ELF-1 (cell line): ENCODE data around the gene MUTYH.

Experiments
- DNase-seq: peaks from one replicate; pipeline ENCODE4 v3.0.0-alpha.2; 2016; ENCODE audit warnings: low read depth, low spot score

MUTYH gene

DNA sequence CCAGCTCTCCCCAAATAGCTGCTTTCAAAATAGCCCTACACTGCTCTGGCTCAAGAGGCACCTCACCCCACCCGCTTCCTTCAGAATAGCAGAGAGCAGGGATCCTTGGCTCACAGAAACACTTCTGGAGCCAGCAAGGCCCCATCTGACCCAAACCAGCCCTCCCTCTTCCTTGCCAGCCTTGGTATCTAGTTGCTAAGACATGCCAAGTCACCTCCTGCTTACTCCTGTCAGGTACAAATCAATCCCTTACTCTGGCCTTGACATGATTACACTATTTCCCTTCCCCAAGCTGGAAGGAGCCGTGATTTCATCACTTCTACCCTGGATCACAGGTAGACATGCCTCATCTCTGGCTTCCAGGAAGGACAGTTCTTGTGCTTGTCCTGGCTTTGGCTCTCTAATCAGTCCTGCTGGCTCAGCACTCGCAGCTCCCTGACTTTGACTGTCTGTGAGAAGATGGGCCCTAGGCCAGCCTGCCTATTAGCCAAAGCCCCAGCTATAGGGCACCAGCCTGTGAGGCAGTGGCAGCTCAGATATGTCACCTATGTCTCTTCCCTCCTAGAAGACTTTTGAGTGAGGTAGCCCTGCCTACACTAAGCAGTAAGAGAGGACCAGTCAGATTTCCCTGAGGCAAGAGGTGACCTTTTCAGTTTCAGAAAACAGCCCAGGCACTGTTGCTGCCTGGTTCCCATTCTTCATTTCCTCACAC, 8.9 kb upstream of the MUTYH start:
- peak; percentile 58 for DNase-seq

DNA sequence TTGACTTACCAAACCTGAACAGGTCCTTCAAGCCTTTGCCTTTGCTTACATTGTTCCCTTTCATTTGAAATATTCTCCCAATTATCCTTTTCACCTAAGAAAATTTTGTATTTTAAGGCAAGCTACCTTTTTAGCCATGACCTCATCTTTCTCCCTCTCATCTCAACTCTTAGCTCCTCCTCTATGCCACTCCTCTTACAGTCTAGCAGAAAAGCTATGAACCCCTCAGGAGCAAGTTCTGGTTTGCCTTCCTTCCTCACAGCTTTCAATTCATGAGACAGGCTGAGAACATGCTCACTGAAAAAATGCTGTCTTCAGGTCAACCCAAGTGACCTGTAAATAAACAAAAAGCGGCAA, 8.3 kb upstream of the MUTYH start:
- DNase-seq = no peak

DNA sequence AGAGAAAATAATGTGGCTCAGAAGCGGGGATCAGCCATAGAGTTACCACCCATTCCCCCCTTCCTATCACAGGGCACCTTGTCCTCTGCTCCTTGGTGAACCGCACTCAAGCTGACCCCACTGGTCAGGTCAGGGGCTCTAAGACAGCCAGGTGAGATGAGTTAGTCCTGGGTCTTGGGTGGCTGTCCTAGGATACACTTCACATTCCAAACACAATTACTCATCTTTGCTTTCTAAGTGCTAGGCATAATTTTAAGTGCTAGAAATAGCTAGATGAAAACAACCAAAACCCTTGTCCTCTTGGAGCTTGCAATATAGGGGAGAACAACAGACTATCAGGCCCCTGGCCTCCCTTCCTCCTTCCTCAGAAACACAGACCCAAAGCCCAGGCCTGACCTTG, 7.8 kb upstream of the MUTYH start:
- no peak for DNase-seq

DNA sequence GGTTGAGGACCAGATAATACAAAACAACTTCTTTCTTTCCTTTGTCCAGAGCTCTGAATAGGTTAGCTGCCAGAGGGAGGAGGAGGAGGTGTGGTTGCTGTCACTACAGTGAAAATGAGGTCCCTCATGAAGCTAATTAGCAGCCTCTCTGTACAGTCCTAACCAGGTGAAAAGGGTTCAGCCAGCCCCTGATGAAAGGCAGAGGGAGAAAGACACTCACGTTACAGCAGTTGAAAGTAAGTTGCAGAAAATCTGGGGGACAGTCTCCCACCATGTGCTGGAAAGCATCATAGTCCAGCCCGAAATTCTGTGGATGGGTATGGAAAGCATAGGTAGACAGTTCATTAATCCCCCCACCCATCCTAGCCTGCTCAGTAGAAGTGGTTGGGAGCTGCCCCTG, 6.2 kb upstream of the MUTYH start:
- no peak for DNase-seq

DNA sequence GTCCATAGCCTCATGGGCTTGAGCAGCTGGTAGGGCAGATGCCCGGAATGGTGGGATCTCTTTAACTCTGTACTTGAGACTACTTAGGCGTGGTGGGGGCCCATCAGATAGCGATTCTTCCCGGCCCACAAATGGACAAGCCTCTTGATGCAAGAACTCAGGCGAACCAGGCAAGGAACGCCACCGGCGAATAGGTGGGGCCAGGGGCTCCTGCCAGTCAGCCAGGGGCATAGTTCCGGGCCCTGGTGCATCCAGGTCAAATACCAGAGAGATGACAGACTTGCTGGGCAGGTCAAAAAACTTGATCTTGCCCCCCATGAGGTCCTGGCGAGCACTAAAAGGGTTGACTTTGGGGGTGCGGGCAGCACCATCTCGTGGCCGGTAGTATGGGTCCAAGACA, 4.8 kb upstream of the MUTYH start:
- no peak for DNase-seq

DNA sequence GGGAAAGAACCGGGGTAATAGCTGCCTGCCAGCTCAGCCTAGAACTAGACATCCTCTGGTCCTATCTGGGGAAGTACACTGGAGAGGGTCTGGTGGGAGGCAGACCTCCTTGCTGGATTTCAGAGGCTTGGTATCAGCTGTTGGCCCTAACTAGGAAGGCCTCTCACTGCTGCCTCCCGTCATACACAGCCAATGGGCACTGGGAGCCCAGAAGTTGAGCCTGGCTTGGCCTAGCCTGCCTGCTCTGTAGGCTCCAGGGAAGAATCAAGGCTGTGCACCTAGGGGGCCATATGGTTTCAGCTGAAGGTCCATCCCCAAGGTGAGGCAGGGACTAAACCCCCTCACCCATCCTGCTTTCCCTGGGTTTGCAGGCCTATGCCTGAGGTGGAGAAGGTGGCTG, 4.3 kb upstream of the MUTYH start:
- DNase-seq = no peak

DNA sequence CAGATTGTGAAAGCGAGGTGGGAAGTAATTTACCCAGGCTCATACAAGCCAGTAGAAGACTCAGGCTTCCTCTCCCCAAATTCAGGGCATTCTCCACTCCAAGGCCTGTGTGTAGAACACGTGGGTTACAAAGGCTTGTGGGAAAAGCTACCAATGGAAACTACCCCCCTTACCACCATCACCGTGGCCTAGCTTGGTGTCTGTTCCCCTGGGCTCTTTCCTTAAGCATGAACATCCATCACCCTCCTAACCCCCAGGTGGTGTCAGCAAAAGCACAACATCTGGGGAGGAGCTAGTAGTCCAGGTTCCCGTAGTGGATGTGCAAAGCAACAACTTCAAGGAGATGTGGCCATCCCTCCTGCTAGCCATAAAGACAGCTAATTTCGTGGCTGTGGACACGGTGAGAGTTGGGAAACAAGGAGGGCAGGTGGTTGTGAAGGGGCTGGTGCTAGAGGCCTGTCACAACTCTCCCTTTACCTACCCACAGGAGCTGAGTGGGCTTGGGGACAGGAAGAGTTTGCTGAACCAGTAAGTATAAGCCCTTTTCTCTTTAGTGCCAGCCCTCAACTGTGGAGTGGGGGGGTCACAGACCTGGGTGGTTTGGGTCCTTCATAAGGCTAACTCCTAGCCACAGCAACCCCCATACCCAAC, 701 bp upstream of the MUTYH start:
- no peak for DNase-seq

DNA sequence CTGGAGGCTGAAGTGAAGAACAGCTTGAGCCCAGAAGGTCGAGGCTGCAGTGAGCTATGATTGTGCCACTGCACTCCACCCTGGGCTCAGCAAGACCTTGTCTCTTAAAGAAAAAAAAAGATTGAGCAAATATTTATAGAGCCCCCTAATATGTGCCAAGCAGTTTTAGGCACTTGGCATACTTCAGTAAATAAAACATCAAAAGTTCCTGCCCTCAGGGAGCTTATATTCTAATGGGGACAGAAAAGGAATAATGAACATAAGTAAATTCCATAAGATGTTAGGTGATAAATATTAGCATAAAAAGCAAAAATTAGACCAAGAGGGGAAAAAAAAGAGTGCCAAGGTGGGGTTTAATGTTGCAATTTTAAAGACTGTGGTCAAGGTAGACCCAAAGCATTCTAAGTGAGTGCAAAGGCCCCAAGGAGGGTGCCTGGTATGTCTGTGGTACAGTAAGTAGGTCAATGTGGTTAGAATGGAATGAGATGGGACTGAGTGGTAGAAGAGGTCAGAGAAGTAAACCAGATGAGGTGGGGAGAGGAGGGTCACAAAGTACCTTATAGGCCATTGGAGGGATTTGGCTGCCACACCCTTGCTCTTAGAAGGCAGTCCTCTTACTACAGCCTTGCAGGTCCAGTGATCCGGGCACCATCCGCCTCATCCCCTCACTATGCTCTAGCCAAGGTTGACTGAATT, 2.5 kb downstream of the MUTYH start:
- DNase-seq = no peak

DNA sequence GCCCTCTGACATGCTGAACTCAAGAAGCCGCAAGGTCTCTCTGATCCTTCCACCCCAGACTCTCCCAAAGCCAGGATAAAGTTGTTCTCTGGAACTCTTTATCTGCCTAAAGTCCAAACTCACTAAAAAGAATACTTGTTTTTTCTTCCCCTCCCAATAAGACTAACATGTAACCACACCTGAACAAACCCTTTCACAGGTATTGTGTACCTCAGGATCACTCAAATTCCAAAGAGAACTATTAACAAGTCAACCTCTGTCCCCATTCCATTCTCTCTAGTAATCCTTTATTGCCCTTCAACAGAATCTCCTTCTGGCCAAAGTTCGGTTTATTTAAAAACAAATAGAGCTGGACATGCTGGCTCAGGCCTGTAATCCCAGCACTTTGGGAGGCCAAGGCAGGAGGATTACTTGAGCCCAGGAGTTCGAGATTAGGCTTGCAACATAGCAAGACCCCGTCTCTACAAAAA, 4.3 kb downstream of the MUTYH start:
- DNase-seq = peak; percentile 44

DNA sequence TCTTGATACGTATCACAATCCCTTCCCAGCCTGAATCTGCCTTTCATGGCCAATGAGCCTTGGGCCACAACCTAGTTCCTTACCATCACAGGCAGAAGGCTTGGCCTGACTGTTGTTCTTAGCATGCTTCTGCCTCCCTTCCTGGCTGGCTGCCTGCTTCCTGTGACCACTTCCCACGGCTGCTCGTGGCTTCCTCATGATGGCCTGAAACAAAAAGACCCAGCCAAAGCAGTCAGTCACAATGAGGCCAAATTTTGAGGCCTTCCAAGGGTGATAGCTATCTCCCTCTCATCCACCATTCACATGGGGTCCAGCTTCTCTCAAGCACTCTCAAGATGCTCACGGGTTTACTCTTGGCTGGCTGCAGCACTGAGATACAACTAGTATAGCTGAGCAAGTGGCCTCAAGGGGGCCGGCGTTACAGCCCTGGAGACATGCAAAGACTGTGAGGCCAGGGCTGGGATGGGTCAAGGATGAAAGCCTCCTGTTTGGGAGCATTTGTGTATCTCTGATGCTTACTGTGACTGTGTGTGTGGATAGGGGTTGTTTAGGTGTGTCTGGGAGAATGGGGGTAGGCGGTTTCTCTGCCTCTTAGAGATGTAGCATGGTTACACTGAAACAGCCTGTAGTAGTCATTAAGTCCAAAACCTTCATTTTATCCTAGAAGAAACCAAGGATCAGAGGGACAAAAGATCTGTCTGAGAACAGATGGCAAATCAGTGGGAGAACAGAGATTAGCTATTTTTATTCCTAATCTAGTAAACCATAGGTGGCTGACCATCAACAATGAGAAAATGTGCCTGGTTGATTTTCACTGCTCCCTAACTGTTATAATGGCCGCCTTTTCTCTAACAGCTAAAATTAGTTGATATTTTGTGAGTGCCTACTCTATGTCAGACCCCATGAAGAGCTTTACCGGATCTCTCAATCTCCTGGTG, 5.7 kb downstream of the MUTYH start:
- DNase-seq = peak; percentile 62

DNA sequence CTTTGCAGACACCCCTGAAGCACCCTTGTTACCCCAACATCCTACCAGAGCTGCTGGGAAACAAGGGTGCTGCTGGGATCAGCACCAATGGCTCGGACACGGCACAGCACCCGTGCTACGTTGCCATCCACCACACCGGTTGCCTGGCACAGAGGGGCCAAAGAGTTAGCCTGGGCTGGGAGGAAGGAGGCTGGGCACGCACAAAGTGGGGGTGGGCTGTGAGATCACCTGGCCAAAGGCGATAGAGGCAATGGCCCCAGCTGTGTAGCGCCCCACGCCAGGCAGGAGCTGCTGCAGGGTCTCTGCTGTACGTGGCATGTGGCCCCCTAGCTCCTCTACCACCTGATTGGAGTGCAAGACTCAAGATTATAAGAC, 7.9 kb downstream of the MUTYH start:
- no peak for DNase-seq

DNA sequence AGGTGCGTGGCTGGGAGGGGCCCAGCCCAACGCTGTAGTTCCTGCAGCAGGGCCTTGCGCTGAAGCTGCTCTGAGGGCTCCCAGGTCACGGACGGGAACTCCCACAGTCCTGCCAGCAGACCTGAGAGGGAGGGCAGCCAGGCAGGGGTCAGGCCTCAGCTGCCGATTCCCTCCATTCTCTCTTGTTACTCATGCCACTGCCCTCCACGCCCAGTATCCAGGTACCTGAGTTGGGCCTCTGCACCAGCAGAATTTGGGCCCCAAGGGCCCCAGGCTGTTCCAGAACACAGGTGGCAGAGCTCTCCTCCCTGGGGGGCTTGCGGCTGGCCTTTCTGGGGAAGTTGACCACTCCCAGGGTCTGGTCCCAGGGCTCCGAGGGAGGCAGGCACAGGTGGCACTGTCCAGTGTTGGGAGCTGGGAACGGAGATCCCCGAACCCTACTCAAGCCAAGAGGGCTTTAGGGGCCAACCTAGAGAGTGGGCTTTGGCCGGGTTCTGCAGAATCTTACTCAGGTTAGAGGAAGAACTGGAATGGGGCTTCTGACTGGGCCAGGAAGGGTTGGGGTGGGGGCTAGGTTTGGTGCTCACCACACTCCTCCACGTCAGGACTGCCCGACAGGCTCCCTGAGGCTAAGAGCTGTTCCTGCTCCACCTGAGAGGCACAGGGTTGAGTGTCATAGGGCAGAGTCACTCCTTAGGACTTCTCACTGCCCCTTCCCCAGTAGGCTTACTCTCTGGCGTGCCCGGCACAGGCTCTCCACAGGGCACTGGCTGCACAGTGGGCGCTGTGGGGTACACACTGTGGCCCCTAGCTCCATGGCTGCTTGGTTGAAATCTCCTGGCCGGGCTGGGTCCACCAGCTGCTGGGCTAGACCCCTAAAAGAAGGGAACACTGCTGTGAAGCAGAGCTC, 8.5 kb downstream of the MUTYH start:
- DNase-seq = no peak

DNA sequence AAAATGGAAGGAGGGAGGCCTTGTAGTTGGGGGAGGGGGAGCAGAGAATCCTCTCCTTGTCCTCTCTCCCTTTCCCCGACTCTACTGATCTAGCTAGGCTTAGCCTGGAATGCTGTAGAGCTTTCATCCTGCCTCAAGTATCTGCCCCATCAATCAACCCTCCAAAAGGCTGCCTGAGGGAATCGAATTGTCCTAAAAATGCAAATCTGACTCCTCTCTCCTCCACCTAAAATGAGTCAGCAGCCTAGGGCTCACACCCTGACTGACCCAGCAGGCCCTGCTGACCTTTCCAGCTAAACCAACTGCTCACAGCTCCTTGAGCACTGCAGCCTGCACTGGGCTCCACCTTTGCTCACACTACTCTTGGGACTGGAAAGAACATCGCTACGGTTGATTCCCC, 10.8 kb downstream of the MUTYH start:
- DNase-seq = peak; percentile 99

DNA sequence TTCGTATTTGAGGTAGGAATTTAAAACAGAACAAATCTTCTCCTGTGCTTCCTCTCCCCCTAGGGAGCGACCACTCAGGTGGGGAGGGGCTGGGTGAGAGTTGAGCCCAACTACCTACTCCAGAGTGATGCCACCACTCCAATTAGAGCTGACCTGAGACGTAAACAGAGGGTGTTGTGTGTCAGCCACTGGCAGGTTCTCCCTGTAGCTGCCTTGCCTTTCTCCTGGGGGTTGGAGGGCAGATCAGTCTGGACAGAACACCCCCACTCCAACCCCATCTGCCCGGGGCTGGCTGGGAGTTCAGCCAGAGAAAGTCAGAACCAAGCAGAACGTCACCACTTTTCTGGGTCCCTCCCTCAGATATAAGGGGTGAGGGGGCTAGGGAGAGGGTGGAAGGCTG, 11.6 kb downstream of the MUTYH start:
- DNase-seq = peak; percentile 91

DNA sequence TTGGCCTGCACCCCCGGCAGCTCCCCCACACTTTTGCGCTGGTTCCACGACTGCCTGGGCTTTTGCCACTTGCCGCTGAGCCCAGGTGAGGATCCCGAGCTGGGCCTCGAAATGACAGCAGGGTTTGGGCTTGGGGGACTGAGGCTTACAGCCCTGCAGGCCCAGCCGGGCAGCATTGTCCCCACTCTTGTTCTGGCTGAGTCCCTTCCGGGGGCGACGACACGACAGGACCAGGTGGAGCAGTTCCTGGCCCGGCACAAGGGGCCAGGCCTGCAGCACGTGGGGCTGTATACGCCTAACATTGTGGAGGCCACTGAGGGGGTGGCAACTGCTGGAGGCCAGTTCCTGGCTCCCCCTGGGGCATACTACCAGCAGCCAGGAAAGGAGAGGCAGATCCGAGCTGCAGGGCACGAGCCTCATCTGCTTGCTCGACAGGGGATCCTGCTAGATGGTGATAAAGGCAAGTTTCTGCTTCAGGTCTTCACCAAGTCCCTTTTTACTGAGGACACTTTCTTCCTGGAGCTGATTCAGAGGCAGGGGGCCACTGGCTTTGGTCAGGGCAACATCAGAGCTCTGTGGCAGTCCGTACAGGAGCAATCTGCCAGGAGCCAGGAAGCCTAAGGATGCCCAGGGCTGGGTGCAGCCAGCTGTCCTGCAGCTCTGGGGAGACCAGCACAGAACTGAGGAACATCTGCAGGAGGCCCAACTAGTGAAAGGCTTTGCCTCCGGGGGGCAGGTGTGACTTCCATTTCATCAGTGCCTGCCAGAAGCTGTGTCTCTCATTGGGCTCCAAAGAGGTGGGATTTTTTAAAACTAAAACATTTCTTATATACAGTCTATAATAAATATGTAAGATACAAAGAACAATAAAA, 12.4 kb downstream of the MUTYH start:
- peak; percentile 71 for DNase-seq

DNA sequence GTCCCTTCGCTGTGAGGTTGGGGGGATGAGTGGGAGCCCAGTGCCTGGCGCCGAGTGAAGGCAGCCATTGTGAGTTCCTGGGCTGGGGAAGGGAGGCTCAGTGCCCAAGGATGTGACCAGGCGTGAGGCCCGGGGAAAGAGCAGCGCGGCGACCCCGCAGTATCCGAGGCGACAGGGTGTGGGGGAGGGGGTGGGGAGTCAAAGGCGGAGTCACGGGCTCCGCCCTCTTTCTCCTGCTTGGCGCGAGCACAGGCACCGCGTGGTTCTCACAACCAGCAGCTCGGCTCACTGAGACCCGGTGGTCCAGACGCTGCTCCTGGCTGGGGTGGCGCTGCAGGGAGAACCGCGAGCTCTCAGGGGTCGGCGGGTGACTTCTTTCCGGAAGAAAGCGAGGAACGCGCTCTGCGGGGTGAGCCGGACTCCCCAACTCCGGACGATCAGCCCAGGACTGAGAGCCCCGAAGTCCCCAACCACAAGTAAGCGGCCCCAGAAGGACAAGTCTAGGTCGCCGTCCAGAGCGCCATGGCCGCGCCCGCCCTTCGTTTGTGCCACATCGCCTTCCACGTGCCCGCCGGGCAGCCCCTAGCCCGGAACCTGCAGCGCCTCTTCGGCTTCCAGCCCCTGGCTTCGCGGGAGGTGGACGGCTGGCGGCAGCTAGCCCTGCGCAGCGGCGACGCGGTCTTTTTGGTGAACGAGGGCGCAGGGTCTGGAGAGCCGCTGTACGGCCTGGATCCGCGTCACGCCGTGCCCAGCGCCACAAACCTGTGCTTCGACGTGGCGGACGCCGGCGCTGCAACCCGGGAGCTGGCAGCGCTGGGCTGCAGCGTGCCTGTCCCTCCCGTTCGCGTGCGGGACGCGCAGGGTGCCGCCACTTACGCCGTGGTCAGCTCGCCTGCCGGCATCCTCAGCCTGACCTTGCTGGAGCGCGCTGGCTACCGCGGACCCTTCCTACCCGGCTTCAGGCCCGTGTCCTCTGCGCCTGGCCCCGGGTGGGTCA, 13.3 kb downstream of the MUTYH start, which contains the start of gene HPDL:
Gene HPDL (plus strand): TSS at position 269 of the 997 bp plus-strand sequence. CDS start 254 bp downstream, at position 523.
- peak; percentile 95 for DNase-seq

DNA sequence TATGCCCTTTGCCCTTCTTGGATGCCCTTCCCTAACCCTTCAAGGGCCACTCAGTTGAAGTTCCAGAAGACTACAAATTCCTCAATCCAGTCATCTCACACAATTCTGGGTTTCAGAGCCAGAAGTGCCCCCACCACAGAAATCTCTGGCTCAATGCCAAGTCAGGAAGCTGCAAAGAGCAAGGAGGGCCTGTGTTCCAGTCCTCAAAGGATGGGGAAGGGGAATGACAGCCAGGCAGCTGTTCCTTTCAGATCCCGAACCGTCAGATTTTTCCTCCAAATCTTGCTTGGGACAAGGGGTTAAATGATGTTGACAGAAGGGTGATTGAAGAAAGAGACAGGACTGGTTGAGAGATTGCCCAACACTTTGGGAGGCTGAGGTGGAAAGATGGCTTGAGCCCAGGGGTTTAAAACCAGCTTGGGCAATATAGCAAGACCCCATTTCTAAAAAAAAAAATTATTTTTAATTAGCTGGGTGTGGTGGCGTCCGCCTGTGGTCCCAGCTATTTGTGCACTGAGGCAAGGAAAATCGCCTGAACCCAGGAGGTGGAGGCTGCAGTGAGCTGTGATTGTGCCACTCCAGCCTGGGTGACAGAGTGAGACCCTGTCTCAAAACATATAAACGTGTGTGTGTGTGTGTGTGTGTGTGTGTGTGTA, 14.3 kb downstream of the MUTYH start:
- DNase-seq = no peak

DNA sequence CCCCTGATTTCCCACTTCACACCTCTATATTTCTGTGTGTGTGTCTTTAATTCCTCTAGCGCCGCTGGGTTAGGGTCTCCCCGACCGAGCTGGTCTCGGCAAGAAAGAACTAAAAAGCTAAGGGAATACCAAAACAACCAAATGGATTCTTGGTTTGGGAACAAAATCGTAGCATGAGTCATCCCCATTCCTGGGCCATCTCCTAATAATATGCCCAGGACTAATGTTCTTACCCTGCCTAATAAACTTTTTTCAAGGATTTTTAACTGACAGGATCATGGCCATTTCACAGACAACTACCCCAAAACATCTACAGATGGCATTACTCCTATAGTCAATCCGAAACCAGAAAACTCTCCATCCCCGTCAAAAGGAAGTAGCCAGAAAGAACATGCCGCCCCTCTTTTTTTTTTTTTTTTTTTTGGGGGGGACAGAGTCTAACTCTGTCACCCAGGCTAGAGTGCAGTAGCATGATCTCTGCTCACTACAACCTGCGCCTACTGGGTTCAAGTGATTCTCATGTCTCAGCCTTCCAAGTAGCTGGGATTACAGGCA, 17.7 kb downstream of the MUTYH start:
- DNase-seq = no peak
